Activated naive CD8-positive, alpha-beta T cell treated with anti-CD3 and anti-CD28 coated beads, Interleukin-2, amount 50 U/mL, for 16 hours (primary cell): Measurements from ENCODE around the gene PTPRN2.
A peak's percentile ranks its signal among the peaks of the same experiment; 100 is the strongest.

ENCODE experiments used
- DNase-seq: peaks from one replicate; pipeline ENCODE4 v3.0.0-alpha.2; 2020; ENCODE audit warnings: low read depth, low spot score

Gene PTPRN2

DNA sequence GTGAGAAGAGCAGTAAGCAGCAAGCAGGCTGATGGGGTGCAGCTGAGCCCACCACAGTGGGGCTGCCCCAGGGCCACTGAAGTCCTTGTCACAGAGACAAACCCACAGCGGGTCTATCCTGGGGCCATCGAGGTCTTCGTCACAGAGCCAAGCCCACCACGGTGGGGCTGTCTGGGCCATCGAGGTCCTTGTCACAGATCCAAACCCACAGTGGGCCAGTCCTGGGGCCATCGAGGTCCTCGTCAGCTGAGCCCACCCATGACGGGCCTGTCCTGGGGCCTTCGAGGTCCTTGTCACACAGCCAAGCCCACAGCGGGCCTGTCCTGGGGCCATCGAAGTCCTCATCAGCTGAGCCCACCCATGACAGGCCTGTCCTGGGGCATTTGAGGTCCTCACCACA, 700.9 kb downstream of the PTPRN2 start:
- no peak for DNase-seq

DNA sequence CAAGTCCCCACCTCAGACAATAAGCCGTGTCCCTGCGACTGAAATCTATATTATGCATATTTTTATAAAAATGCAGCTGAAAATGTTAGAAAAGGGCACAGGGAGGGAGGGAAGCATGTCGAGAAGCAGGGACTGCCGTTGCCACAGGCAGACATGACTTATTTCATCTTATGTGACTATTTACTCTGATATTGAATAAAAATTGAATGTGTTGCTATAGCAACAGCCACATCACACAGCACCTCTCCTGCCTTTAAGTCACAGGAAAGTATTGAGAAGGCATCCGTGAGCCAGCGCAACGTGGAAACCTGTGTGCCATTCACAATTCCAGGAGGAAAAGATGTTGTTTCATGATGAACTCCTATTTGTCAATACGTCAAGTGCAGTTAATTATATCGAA, 701.4 kb downstream of the PTPRN2 start:
- no peak for DNase-seq

- no peak for DNase-seq
Observed at GRCh38 chr7:157885140-157885539, 702.5 kb downstream of the PTPRN2 start.

GRCh38 chr7:157884461-157885062, 703.1 kb downstream of the PTPRN2 start:
- DNase-seq = no peak

DNA sequence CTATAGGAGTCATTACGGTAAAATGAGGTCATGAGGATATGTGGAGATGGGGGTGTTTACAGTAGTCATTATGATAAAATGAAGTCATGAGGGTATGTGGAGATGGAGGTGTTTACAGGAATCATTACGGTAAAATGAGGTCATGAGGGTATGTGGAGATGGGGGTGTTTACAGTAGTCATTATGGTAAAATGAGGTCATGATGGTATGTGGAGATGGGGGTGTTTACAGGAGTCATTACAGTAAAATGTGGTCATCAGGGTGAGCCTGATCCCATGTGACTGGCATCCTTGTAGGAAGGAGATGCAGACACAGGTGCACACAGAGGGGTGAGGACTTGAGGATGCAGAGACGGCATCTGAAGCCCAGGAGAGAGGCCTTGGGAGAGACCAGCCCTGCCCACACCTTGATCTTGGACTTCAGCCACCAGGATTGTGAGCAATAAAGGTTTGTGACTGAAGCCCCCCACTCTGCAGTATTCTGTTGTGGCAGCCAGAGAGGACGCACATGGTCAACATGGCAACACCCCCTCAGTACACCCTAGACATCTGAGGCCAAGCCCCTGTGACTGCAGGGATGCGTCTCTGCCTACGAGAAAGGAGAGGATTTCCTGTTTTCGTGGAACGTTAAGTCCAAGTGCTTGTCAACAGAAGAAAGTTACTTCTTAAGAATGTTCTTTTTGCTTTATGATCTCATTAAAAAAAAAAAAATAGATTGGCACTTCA, 706.4 kb downstream of the PTPRN2 start:
- no peak for DNase-seq

- DNase-seq = no peak
Observed at GRCh38 chr7:157879391-157879790, 708.2 kb downstream of the PTPRN2 start.

DNA sequence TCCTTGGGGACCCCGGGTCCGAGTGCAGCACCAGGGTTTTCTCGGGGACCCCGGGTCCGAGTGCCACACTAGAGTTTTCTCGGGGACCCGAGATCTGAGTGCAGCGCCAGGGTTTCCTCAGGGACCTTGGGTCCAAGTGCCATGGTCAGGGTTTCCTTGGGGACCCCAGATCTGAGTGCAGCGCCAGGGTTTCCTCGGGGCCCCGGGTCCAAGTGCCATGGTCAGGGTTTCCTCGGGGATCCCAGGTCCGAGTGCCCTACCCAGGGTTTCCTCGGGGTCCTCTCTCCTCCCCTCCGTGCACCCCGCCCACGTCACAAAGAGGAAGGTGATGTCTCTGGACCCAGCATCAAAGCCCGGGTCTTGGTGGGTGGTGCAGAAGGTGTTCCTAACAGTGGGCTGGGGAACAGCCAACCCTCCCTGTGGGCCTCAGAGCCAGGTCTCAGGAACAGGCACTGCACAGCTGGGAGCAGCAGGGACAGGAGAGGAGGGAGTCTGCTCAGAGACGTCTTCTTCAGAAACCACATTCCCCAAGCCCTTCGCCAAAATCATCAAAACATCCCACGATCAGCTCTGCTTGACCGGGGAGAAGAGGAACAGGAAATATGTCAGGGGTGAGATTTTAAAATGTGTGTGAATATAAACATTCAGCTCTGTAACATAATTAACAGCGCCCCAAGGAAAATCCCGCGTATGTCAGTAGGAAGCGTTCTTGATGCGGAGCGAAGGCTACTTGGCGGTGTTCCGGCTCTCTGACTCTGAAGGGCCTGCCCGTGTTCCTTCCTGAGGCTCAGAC, 710.1 kb downstream of the PTPRN2 start:
- no peak for DNase-seq

DNA sequence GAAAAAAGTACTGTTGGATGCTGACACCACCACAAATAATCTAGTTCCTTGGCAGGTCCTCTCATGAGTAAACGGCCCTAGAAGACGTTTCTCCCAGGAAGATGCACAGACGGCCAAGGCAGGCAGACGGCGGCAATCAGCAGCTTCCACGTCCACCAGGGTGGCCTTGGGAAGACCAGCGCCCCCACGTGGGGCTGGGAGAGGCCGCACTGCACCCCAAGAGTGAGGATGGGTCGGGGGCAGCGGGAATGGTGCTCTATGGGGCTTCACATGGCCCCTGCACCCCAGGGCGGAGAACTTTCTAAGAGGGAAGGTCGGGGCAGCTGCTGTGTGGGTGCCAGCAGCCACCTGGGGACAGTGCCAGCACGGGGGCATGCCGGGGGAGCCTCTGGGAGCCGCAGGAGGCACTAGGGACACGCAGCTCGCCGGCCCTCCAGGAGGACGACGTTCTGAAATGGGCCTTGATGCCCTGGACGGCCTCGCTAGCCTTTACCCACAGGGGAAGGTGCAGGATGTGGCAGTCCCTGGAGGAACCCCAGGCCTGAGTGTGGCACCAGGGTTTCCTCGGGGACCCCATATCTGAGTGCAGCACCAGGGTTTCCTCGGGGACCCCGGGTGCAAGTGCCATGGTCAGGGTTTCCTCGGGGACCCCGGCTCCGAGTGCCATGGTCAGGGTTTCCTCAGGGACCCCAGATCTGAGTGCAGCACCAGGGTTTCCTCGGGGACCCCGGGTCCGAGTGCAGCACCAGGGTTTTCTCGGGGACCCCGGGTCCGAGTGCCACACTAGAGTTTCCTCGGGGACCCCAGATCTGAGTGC, 710.9 kb downstream of the PTPRN2 start:
- no peak for DNase-seq

GRCh38 chr7:157875230-157876179, 712.1 kb downstream of the PTPRN2 start:
- DNase-seq = peak; percentile 33

- DNase-seq = no peak
Observed at GRCh38 chr7:157874870-157875229, 712.8 kb downstream of the PTPRN2 start.

- DNase-seq = no peak
Observed at GRCh38 chr7:157874208-157874816, 713.3 kb downstream of the PTPRN2 start.

DNA sequence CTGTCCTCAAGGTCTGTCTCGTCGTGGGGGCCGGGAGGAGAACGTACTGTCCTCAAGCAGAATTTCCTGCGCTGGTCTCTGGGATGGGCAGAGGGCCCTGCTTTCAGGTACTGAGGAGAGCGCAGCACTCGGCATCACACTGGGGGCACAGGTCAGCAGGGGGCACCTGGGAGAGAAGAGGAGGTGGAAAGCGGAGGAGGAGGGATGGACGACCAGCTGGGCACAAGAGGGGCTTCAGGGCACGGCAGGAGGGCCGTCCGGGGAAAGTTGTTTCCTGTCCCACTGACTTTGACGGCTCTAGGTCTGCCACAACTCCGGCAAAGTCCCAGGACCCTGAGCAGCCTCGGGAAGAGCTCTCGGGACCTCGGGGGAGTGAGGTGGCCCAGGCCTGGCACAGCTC, 714.0 kb downstream of the PTPRN2 start:
- DNase-seq = no peak

GRCh38 chr7:157873181-157873580, 714.4 kb downstream of the PTPRN2 start:
- DNase-seq = no peak

GRCh38 chr7:157872447-157872846, 715.2 kb downstream of the PTPRN2 start:
- DNase-seq = no peak

- no peak for DNase-seq
Observed at GRCh38 chr7:157871681-157872080, 715.9 kb downstream of the PTPRN2 start.

DNA sequence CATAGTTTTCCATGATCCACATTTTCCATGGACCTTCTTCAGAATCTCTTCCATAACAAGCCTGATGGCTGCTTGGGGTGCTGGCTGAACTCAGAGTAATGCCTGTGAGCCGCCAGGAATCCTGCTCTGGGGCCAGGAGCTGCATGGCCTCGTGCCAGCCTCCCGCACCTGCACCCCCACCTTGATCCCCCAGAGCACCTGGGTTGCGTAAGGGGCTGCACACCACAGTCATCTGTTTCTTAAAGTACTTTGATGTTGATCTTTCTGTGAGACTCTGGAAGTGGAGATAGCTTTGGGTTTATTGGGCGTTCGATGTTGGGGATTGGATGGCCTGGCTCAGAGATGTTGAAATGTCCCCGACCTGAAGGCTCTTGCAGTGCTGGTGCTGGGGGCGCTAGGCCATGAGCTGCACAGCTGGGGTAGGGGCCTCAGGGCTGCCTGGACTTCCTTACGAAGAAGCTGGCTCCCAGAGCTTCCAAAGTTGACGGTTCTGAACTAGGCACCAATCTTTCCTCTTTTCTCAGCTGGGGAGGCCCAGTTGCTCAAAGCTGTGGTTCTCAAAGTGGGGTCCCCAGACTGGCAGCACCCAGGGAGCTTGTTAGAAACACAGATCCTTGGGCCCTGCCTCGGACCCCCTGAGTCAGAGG, 716.9 kb downstream of the PTPRN2 start:
- no peak for DNase-seq

DNA sequence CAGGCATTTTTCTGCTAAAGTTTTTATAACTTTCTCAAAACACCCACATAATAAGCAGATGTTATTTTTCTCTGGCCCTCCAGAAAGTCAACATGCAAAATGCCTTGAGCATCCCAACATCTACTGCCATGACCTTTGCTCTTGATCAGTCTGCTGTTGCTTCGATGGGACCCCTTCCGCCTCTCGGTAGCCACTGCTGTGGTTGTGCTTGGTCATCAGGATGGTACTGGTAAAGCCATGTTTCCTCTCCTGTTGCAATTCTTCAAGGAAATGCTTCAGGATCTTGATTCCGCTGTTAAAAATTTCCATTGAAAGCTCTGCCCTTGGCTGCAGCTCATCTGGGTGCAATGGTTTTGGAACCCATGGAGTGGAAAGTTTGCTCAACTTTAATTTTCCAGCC, 717.8 kb downstream of the PTPRN2 start:
- no peak for DNase-seq

GRCh38 chr7:157867685-157868305, 719.8 kb downstream of the PTPRN2 start:
- DNase-seq = no peak

- no peak for DNase-seq
Observed at GRCh38 chr7:157866336-157866924, 721.2 kb downstream of the PTPRN2 start.
